ENCODE results near the gene FBXL7.

The FBXL7 gene

DNA sequence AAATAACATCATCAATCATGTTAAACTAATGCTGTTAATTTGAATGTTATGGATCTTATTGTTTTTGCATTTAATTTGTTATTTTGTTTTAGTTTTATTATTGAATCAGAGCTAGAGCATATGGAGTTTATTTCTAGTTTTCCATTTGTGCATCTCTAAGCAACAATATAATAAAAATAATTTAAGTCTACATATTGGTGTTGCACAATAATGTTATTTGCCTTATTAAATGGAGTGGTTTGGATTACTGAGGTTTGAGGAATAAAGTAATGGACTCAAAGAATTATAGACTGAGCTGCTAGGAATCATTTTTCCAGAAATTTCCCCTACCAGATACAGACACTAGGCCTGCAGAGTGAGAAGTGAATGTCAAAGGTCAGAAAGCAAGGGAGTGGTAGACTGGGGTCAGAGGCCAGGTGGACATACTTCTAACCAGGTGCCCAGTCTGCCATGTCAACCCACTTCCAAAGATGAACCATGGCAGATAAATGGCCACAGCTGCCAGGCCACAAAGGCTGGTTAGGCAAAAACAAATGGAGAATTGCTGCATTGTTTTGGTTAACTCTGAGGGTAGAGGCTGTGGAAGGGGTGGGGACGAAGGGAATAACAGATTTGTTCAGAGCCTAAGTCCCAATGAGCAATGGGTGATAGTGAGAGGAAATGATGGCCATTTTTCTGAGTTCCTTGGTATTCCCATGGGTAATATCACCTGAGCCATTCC lies 113.1 kb downstream of the FBXL7 start:
- no peak for DNase-seq (ENCODE audit: low read depth in 2 of 2)

DNA sequence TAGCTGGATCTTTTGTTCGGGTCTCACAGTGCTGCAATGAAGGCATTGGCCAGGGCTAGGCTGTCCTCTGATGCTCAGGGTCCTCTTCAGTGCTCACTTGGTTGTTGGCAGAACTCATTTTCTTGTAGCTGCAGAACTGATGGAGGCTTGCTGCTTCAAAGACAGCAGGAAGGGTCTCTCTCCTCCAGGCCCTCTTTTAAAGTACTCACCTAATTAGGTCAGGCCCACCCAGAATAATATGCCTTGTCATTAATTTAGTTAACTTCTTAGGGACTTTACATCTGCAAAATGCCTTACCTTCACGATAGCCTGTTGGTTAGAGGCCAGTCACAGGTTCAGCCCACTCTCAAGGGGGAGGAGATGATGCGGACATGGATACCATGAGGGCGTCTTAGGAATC lies 114.7 kb downstream of the FBXL7 start:
- no peak for DNase-seq (ENCODE audit: low read depth in 2 of 2)

DNA sequence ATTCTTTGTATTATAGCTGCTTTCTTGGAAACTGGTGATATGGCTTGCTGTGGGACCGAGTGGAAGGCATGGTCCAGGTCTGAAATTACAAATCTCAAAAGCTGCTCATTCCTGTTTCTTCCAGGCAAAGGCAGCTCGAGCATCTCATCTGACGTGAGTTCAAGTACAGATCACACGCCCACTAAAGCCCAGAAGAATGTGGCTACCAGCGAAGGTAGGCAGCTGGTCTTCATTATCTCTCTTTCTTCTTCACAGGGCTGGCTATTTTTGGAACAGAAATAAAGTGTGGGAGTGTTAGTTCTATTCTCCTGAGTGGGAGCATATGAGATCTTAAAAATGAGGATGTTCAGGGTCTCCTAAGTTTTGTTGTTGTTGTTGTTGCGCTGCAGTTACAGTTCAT lies 115.9 kb downstream of the FBXL7 start:
- DNase-seq (ENCODE audit: low read depth in 2 of 2) = no peak

DNA sequence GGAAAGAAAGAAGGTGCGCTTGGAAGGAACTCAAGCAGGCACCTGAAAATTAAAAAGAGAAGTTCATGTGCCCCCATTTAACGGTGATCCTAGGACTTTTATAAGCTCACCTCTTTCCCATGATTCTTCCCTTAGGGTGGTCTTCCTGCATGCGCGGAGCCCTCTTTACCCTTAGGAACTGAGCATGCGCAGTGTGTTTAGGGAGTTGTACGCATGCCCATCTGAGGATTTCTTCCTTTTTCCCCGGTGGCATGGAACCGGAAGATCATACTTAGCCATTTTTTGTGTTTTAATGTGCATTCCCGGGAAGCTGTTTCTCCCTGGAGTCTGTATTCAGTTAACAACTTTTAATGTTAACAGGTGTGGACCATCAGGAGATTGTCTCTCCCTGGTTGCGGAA lies 119.0 kb downstream of the FBXL7 start:
- no peak for DNase-seq (ENCODE audit: low read depth in 2 of 2)

DNA sequence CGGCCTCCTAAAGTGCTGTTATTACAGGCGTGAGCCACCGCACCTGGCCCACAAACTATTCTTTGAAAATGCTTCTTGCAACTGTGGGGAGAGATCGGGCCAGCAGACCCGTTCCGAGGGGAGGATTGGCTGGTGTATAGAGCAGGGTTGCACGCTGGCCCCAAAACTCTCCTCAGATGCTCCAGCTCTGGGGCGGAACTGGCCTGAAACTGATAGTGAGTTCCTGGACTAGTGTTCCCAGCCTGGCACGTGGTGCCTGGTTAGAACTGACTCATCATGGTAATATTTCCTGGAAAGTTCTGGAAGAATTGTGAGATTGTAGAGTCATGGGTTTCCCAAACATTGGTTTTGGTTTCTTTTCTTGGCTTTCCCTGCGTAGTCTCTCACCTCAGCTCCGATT lies 120.5 kb downstream of the FBXL7 start:
- no peak for DNase-seq (ENCODE audit: low read depth in 2 of 2)

DNA sequence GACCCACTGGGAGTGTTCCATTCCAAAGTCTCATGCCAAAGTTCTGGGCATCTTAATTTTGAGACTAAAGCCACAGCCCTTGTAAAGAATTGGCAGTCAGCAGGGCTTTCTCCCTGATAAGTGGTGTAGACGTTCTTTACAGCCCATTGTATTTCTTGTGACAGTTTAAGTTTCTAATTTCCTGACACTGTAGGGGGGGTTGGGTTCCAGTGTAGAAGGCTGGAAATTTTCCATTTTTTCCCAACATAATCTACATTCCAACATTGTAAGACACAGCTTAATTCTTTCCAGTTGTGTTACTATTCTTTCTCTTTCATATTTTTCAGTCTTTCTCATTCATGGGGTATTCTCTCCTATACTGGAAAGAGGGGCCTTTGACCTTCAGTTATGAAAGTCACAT lies 121.1 kb downstream of the FBXL7 start:
- DNase-seq (ENCODE audit: low read depth in 2 of 2) = no peak

DNA sequence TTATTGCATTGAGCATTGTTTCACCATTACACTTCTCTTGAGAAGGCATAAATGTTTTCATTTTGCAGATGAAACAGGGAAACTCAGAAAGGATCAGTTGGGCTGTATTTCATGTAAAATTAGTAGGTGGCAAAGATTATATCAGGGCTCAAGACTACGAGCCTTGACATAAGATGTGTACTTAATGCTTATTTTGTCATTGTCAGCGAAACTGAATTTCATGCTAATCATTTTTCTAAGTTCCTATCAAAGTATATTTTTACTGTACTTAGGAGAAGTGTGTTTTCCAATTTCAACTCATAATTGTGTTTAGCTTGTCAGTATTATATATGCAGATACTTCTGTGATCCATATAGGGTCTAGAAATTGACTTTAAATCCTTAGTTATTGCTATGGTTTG lies 123.8 kb downstream of the FBXL7 start:
- DNase-seq (ENCODE audit: low read depth in 2 of 2) = no peak

DNA sequence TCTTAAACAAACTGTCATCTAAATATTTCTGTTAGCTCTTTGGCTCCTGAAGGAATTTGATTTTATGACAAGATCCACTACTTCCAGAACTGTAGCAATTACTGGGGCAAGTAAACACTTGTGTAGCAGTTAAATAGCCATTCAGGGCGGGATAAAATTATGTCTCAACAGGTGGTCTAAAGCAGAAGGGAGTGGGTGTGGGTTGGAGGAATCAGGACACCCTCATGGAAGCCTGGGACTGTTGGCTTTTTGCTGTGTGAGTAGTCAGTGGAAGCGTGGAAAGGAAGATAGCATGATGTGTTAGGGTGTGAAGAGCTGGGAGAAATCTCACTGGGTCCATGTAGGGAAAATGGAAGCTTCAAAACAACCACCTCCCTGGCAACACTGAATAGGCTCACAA lies 127.1 kb downstream of the FBXL7 start:
- DNase-seq (ENCODE audit: low read depth in 2 of 2) = no peak

DNA sequence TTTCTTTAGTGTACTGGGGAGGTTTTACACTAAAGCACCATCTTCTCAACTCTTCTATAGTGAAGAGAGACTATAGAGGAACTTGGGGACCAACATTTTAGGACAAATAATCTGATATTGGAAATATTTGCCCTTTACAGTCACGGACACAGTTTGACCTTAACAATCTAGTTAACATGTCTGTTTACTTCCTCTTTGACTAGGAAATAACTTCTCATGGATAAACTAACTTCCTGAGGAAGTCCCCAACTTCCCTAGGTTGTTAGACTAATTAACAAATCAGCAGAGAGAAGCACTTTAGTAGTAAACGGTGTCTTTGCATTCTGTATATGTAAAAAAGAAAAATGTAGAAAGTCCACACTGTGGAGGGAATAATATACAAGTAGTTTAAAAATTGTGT lies 127.7 kb downstream of the FBXL7 start:
- DNase-seq (ENCODE audit: low read depth in 2 of 2) = no peak

DNA sequence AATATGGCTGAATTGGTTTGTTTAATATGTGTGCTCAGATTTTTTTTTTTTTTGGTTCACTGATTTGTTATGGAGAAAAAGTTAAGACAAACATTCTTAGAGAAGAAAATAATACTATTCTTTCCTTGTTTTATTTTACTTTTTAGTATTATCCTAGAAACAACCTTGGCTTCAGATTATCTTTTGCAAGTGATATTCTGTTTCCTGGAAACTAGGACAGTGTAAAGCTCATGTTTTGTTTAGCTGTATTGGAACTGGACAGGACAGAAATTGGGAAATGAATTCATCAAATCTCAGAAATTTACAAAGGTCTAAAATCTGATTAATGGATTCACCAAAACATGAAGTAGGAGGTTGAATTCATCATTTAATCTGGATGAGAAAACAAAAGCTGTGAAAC lies 130.5 kb downstream of the FBXL7 start:
- DNase-seq (ENCODE audit: low read depth in 2 of 2) = no peak

DNA sequence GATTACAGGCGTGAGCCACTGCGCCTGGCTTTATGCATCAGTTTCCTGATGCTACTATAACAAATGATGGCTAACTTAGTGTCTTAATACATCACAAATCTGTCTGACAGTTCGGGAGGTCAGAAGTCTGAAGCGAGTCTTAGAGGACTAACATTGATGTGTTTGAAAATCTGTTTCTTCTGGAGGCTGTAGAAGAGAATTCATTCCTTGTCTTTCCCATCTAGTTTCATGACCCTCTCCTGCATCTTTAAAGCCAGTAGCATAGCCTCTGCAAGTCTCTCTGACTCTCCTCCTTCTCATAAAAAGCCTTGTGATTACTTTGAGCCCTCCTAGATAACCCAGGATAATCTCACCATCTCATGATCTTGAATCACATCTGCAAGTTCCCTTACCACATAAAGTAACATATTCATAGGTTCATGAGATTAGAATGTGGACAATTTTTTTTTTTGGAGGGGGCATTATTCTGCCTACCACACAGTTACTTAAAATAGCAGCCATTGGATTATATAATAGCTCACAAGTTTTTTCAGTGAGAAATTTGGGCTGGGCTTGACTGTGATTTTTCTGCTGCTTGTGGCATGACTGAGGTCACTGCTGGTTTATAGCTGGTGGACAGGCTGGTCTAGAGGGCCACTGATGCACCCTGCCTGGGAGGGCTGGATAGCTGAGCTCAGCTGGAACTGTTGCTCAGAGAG lies 134.8 kb downstream of the FBXL7 start:
- no peak for DNase-seq (ENCODE audit: low read depth in 2 of 2)

DNA sequence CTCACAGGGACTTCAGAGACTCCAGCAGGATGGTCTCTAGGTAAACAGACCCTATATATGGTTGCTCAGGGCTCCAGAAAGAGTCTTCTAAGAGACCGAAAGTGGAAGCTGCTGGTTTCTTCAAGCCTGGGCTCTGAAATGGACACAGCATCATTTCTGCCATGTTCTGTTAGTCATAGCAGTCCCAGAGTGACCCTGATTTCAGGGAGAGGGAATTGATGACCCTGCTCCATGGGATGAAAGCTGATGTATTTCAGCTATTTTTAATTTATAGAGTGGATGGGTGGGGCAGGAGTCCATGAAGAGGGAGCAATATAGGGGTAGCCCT lies 135.3 kb downstream of the FBXL7 start:
- no peak for DNase-seq (ENCODE audit: low read depth in 2 of 2)

DNA sequence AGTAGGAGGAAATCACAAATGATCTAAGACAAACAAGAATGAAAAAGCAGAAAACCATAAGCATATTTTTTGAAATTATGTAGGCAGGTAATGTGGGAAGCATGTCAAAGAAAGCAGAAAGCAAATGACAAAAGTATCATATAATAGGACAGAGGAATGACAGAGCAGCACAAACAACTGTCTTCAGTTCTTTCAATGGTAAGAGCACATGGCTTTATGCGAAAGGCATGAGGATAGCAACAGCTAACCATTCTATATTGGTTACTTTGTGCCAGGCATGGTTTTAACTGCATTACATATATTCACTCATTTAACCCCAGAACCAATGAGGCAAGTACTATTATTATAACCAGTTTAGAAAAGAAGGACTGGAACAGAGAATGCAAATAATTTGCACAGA lies 137.4 kb downstream of the FBXL7 start:
- no peak for DNase-seq (ENCODE audit: low read depth in 2 of 2)

DNA sequence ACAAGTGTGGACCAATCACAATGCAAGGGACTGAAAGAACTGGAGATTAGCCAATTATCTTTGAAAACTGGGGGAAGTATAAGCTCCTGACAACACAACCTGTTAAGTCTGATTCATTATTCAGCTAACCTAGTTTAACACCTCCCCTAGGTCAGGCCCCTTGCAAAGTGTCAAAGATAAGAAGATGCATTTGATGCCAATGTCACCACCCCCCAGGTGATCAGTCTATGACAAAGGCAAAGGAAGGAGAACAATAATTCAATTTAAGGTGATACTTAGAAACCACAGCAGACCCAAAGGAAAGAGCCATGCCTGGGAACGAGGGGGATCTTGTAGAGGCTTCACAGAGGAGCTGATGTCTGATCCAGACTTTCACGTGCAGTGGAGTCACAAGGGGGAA lies 137.9 kb downstream of the FBXL7 start:
- DNase-seq (ENCODE audit: low read depth in 2 of 2) = no peak

DNA sequence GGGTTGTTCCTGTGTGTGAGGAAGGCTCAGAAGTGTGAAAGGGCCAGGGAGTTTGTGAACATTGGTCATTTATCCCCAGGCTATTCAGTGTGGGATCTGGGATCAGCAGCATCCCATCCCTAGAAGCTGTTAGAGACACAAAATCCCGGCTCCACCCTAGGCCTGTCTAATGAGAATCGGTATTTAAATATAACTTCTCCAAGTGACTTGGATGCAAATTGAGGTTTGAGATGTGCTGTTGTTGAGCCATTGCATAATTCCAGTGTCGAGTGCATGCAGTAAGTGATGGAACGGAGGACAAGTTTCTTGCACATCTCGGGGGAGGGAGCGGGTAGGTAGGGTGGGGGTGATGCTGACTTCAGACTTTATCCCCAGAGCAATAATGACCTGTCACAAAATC lies 138.3 kb downstream of the FBXL7 start:
- no peak for DNase-seq (ENCODE audit: low read depth in 2 of 2)

DNA sequence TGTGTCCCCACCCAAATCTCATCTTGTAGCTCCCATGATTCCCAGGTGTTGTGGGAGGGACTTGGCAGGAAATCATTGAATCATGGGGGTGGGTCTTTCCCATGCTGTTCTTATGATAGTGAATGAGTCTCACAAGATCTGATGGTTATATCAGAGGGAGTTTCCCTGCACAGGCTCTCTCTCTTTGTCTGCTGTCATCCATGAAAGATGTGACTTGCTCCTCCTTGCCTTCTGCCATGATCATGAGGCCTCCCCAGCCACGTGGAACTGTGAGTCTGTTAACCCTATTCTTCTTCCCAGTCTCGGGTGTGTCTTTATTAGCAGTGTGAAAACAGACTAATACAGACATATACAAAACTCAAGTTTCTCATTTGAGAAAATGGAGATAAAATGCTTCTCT lies 139.3 kb downstream of the FBXL7 start:
- DNase-seq (ENCODE audit: low read depth in 2 of 2) = no peak

DNA sequence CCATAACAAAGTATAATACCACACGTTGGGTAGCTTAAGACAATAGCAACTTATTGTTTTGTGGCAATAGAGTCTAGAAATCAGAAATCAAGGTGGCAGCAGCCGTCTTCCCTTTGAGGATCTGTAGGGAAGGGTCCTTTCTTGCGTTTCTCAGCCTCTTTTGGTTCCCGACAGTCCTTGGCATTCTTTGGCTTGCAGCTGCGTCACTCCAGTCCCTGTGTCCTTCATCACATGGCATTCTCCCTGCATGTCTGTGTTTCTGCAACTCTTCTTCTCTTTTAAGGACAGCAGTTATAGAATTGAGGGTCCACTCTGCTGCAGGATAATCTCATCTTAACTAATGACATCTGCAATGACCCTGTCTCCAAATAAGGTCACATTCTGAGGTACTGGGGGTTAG lies 140.1 kb downstream of the FBXL7 start:
- no peak for DNase-seq (ENCODE audit: low read depth in 2 of 2)

DNA sequence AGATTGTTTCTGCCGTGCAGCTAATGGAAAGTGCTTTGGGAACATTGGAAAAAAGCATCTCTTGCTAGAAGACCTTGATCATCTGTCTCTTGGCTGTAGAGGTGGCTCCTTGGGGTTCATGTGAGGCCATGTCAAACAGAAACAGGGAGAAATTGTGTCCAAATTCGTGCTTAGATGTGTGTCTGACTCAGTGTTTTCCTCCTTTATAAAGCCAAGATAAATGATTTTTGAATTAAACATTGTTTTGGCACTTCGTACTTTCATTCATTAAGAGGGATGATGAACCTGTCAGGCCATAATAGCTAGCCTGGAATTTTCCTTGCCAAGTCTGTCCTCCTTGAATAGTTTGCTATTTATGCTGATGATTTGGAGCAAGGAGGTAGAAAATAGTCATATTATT lies 143.8 kb downstream of the FBXL7 start:
- DNase-seq (ENCODE audit: low read depth in 2 of 2) = no peak

DNA sequence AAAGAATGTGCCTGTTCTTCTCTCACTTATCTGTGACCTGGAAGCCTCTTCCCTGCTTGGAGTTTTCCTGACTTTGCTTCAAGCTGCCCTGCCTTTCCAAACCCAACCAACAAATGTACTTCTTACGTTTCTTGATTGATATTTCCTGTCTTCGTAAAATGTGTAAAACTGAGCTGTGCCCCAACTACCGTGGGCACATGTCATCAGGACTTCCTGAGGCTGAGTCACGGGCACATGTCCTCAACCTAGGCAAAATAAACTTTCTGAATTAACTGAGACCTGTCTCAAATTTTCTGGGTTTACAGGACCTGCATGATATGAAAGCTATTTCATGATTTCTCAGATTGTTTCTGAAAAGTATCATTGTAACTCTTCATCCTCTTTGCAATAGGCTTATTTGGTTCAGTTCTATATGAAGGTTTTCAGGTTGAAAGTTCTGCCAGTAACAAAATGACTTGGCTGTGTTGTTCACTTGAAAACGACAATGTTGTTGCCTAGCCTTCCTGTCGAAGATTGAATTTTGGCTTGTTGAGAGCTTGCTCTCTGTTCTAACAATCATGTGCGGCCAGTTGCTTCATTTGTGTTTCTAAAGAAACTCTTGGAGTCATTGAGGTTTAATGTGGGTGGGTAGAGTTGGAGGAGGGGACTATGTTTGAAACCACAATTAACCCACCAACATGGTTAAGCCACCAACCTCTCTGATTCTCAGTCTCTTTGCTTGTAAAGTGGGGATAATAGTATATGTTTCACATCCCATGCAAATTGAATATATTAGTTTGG lies 145.6 kb downstream of the FBXL7 start:
- DNase-seq (ENCODE audit: low read depth in 2 of 2) = no peak

DNA sequence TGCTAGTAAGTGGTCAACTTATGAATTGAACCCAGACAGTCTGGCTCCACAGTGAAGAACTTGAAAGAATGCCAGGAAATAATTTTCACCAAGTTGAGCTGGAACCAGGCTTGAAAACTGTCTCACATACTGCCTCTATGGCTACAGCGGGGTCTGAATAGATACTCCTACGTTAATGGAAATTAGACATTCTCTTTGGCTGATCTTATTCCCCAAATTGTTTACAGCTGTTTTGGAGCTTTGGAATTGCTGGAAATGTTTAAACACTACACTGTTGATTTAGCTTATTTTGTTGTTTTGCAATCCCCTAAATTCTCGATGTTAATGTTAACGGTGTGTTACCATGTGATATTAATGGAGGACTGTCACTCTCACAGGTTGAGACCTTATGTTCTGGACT lies 146.4 kb downstream of the FBXL7 start:
- DNase-seq (ENCODE audit: low read depth in 2 of 2) = no peak

DNA sequence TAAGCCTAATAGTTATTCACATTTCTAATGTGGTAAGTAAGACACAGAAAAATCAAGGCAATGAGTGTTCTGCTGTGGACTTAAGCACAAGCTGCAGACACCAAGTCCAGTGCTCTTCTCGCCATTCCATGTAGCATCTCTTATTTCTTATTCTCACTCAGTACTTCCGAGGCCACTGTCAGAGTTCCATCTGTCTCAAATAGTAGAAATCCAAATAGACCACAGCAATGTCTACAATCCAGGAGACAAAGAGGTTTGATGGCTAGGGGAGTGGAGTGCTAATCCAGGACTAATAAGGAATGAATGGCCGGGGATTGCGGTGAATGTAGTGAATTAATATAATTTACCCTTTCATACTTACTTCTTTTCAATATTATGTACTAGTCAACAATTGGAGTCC lies 147.3 kb downstream of the FBXL7 start:
- DNase-seq (ENCODE audit: low read depth in 2 of 2) = no peak

DNA sequence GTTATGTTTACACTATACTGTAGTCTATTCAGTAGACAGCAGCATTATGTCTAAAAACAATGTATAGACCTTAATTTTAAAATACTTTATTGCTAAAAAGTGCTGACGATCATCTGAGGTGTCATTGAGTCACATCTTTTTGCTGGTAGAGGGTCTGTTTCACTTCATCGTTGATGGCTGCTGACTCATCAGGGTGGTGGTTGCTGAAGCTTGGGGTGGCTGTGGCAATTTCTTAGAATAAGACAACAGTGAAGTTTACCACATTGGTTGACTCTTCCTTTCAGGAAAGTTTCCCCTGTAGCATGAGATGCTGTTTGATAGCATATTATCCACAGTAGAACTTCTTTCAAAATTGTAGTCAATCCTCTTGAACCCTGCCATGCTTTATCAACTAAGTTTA lies 150.3 kb downstream of the FBXL7 start:
- DNase-seq (ENCODE audit: low read depth in 2 of 2) = no peak

DNA sequence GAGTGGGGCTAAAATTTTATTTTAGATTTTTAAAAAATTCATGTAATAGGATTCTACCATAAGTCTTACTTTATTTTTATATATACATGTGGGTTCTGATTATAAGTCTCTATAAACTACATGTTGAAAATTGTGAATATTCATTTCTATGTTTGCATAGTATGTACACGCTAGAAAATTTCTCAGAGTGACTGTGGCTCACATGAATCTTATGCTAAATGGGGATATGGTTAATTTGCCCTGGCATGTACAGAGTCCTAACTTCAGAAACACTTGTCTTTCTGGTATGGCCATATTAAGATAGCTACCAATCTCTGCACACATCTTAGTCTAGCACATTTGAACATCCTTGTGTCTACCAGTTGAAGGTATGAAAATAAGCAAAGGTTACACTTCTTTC lies 154.8 kb downstream of the FBXL7 start:
- DNase-seq (ENCODE audit: low read depth in 2 of 2) = no peak
